Activated gamma-delta T cell treated with anti-CD3 and anti-CD28 coated beads, Interleukin-2, amount 50 U/mL, for 16 hours (primary cell): ENCODE data around the gene DPYSL5.

Experiments
- DNase-seq: peaks from one replicate; pipeline ENCODE4 v3.0.0-alpha.2; 2020; ENCODE audit warnings: low read depth

Gene DPYSL5

DNA sequence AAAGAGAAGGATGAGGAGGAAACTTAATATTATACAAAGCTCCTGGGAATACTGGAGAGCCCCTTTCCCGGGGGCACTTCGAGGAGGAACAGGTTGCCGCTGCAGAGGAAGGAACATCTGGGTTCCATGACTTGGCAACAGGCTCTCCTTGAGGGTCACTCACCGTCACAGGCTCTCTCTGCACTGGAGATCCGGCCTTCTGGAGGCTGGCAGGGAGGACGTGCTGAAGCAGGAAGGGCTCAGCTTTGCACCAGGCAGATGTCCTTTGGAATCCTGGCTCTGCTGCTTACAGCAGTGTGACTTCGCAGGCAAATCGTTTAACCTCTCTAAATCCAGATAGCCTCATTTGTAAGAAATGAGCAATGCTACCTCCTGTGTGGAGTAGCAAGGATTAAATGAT, 2.9 kb upstream of the DPYSL5 start:
- DNase-seq: no peak

DNA sequence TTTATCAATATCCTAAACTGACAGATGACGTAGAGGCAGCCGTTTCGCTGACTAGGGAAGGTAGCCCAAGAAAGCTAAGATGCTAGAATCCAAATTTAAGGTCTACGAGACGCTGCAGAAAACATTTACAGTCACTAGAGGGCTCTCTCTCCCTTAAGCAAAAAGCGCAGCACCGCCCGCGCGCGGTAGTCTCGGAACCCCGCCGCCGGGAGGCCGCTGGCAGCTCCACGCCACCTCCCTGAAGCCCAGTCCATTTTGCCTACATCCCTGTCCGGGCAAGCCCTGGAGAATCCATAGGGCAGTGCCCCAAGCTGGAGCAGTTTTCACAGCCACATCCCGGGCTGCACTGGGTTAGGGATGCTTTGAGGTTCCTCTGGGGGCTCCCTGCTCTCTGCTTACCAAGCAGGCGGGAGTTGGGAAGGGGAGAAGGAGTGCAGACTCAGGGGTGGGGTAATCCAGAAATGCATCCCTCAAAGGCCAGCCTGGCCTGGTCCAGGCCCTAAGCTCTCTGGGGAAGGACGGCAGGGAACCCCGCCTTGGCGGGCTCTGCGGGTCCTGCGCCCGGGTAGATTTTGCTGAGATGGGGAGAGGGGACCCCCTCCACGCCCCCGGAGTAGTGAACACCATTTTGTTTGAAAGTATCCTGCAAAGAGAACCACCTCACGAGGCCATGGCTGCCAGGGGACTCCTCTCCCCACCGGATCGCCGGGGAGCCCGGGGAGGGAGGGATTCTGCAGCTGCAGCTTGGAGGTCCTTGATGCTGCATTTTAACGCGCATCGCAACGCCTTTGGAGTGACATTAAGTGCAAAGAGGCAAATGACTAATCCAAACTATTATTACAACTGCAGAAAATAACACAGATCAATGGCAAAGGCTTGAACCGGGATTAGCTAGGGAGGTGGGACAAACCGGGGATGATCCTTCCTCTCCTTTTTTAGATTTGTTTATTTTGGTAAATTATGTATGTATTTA, 1.3 kb upstream of the DPYSL5 start:
- peak; percentile 42 for DNase-seq

DNA sequence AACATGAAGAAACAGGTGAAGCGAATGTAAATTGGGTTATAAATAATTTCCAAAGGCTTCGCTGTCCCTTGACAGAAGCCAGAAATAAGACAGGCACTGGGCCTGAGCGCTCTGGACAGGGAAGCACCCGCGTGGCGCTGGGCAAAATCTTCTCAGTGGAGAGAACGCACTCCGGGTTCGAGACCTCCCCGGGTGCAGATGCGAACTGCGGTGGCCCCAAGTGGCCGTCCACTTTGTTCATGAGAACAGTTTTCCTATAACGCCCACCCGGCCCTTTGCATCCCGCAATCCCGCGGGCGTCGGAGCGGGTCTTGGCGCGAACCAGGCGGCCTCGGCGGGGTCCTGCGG, 651 bp upstream of the DPYSL5 start:
- no peak for DNase-seq

DNA sequence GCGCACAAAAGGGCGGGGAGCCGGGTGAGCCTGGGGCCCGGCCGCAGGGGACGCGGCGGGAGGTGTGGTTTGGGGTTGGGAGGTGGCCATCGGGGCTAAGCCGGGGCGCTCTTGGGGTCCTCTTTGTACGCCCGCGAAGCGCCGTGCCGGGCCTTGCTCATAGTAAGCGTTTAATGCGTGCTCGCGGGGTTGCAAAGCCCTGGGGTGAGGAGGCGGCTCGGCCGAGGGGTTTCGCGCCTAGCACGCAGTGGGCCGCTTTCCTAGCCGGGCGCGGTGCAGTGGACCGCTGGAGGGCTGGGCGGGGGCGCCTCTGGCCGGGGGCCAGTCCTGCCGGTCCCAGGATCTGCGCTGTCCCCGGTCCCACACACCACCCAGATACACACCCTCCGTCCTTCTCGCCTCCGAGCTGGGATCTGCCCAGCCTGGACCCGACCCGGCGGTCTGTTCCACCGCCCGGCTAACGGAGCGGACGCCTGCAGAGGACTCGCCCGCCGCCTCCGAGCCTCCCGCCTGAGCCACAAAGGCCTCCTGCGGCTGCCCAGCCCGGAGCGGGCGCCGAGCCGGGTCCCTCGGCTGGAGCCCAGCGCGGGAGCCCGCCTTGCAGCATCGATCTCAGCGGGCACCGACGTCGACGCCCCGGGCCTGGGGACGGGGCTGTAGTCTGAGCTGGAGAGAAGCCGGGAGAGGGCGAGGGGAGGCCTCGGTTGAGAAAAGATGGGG, 564 bp downstream of the DPYSL5 start:
- no peak for DNase-seq

DNA sequence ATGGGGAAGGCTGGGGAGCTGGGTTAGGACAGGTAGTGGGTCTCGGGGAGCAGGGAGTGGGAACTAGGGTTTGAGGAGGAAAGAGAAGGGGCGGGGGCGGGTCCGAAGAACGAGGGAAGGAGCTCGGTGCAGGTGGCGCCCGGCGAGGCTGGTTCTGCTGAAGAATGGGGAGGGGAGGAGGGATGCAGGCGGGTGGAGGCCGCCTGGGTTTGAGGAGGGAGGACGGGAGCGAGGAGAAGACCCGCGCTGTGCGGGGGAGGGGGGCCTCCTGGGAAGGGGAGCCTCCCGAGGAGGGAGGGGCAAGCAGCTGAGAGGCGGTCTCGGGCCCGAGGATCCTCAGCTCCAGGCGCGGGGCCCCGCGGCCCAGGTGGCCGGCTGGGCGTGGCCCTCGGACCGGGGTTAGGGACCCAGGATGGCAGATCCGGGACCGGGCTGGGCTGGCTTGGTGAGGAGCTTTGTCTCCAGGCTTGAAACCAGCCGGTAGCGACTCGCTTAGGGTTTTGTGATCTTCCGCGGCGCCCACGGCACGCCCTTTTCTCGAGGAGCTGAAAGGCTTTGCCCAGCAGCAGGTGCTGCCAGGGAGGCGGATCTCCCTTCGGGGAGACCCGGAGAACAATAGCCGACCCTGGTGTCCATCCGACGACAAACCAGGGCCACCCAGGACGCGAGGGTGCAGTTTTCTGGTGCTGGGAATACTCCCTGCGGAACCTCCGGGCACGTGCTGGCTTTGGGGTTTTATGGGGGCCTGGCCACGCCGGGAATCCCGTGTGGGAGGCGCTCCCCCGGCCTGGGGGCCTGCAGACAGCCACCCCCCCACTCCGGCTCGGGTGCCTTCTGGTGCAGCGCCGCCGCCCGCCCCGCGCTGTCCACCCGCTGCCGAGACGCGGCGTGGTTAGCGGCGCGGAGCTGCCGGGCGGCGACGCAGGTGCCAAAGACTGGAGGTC, 1.4 kb downstream of the DPYSL5 start:
- no peak for DNase-seq

DNA sequence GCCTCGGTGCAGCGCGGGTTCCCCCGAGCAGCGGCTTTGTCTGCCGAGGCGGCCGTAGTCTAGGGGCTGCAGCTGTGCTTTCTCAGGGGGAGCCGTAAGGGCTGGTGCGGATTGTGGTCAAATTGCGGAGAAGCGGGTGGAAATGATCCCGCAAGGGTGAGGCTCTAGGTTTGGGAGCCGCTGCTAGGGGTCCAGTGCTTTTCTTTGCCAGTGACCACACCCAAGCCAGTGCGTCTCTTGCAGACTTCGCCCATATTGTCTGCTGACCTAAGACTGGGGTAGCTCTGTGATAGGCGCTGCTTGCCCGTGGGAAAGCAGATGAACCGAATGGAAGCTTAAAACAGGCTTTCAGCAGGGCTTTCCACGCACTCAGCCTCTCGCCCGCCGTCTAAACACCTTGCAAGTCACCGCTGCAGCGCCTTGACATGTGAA, 2.1 kb downstream of the DPYSL5 start:
- no peak for DNase-seq

DNA sequence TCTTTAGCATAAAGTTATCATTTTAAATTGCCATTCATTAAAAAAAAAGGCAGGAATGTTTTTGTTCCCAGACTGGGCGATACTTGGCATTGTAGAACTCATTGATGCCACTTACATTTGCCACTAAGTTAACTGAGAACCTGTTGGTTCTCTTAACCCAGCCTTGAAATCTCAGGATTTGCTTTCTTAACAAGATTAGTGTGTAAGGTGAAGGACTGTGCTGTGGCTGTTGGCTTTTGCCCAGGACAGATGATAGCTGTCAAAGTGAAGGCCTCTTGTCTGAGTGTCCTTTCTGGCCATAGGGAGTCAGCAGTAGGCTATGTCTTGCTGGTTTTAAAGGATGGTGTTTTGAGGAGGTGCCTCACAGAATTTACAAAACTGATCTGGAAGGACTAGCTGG, 2.6 kb downstream of the DPYSL5 start:
- no peak for DNase-seq

DNA sequence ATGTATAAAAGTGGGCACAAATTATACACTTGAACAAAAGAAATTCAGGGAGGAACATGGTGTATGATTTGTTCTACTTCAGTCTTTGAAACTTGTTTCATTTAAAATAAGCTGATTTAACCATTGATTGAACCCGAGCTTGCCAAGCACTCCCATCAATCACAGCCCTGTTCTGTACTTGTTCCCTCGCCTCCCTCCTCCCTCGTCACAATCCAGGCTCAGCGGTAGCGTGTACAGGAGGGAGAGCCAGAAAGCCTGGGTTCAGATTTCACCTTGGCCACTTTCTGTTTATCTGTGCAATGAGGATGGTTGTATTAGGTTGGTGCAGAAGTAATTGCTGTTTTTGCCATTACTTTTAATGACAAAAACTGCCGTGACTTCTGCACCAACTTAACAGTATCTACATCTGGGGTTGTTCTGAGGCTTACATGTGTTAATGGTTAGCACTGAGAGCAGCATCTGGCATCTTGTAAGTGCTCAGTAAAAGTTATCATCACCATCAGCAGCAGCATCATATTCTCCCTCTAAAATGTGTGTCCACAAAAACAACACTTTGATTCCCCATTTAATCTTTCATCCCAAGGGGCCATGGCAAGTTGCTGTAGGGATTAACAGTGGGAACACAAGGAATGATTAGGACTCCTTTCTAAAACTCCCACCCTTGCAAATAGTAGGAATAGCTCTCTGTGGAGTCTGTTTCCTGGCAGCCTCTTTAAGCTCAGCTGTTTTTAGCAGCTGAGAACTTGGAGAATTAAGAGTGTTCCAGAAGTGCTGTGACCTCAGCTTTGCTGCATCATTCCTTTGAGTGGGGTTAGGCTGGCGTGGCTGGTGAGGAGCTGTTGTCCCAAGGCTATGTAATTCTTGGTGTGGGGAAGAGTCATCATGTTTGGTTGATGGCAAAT, 4.7 kb downstream of the DPYSL5 start:
- DNase-seq: no peak

DNA sequence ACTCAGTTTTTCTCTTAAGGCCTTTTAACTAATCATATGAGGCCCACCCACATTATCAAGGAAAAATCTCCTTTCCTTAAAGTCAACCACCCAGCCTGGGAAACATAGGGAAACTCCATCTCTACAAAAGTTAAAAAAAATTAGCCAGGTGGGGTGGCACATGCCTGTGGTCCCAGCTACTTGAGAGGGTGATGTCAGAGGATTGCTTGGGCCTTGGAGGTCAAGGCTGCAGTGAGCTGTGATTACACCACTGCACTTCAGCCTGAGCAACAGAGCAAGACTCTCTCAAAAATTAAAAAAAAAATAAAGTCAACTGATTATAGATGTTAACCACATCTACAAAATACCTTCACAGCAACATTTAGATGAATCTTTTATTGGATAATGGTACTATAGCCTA, 5.8 kb downstream of the DPYSL5 start:
- DNase-seq: no peak

DNA sequence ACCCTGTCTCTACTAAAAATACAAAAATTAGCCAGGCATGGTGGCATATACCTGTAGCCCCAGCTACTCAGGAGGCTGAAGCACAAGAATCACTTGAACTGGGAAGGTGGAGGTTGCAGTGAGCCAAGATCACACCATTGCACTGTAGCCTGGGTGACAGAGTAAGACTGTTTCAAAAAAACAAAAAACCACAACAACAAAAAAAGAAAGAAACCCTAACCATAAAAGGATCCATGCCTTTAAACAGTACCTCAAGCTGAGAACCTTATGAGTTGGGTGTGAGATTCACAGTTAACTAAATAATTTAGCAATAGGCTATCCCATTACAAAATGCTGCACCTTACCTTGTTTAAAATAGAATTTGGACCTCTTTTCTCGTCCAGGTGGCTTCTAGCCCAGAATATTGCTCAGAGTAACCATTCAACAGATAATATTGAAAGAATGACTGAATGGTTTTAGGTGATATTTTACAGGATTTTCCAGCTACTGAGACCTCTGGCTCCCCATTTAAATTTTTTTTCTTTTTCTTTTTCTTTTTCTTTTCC, 6.4 kb downstream of the DPYSL5 start:
- DNase-seq: no peak

DNA sequence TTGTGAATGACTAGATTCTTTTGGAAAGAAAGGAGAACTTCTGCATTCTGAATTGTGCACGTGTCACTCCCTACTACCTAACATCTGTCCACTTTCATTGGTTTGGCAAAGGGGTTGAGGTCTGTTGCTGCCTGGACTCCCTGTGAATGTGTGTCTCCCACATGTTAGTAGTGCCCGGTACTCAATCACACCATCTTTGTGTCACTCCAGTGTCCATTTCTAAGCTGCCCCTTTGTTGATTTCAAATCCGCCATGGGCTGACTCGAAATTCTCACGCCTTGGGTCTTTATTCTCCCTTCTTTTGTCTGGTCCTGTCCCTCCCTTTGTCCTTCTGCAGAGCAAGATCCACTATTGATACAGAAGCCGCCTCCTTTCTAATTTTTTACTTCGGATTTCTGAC, 7.5 kb downstream of the DPYSL5 start:
- no peak for DNase-seq

DNA sequence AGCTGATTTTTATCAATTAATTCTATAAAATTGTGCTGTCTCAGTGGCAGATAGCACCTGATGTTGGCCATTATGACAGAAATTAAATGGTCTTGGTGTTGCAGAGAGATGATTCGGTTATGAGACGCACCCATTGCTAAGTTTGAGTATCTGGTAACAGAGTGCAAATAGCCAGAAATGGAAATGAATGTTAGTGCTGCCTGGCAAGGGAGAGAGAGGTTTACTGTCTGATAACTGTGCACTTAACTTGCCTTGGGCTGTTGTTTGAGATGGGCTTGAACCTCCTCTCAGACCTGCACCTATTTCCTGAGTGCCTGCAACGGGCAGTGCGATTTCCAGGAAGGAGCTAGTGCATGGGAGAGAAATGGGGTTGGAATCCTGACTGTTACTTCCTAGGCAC, 11.7 kb downstream of the DPYSL5 start:
- no peak for DNase-seq

DNA sequence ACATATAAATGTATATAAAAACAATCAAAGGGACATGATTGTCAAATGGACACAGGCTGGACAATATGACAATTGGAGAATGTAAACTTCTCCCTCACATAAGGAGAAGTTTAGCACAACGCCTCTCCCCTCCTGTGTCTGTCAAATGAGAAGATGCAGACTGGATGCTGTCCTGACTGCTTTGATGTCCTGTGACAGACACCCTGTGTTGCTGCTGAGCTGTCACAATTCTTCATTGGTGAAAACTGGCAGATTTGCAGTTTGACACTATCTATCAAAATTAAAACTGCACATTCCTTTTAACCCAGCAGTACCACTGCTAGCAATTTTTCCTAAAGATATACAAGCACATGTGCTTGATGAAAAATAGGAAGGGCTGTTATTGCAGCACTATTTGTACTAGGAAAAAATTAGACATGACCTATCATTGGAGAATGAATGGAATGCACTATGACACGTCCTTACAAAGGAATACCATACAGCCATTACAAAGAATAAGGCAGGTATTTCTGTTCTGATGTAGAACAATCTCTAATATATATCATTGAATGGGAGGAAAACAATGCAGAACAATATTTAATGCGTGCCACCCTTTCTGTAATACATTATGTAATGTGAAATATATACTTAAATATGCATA, 12.4 kb downstream of the DPYSL5 start:
- no peak for DNase-seq

DNA sequence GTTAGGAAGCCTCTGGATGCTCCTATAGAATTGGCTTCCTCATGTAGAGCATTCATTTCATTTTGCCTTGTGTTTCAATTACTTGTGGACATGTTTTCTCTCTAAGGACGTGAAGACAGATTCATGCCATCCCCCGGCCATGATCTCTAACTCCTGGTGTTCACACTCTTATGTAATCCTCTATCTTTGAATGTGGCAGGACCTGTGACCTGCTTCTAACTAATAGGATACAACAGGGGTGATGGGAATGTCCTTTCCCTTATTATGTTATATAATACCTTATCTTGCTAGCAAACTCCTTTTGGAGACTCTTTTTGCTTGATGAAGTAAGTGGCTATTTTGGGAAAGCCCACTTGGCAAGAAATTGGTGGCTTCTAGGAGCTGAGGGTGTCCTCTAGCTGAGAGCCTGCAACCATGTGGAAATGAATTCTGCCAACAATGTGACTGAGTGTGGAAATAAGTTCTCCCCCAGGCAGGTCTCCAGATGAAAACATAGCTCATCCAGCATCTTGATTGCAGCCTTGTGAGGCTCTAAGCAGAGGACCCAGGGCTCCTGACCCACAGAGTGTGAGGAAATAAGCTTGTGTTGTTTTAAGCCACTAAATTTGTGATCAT, 13.8 kb downstream of the DPYSL5 start:
- DNase-seq: no peak

DNA sequence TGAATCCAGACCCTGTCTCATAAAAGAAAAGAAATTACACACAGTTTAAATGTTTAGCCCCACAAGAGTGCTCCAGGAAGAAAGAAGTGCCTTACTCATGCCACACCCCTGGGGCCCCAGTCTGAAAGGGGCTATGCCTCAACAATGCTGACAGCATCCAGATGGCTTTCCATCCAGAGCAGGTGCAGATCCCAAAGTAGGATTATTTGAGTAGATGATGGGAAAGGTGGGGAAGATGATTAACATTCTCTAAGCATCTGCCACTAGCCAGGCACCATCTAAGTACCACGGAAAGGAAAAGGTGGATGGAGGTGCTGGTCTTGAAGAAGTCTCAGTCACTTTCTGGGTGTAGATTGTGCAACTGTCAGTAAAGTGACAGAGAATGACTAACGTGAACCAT, 16.3 kb downstream of the DPYSL5 start:
- no peak for DNase-seq

DNA sequence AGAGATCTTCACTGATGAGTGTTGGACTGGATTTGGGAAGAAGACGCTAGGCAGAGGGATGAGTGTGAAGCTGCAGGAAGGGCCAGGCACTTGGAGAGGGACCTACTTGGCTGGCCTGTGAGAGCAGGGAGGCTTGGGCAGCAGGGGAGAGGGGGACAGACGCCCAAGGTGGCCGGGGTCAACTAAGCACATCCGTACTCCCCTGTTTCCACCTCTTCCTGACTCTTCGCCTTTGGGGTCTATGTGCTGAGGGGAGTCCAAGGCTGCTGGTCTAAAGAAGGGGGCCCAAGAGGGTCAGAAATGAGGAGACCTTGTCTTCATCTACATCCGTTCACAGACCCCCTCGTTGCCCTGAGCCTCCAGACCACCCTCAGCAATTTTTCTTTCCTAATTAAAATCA, 16.7 kb downstream of the DPYSL5 start:
- DNase-seq: no peak

DNA sequence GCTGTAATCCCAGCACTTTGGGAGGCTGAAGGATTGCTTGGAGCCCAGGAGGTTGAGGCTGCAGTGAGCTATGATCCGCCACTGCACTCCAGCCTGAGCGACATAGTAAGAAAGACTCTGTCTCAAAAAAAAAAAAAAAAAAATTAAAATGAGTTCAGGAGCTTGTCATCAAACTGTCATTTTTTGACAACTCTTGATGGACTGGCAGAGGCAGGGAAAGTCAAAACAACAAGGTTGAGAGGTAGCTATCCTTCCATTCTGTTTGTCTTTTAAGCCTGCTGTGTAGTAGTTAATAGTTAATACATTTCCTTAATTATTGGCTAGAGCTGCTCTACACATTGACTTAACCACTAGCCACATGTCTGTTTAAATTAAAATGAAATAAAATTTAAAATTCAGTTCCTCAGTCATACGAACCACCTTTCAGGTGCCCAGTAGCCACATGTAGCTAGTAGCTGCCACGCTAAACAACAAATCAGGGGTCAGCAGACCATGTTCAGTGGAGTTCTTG, 22.7 kb downstream of the DPYSL5 start:
- DNase-seq: no peak

DNA sequence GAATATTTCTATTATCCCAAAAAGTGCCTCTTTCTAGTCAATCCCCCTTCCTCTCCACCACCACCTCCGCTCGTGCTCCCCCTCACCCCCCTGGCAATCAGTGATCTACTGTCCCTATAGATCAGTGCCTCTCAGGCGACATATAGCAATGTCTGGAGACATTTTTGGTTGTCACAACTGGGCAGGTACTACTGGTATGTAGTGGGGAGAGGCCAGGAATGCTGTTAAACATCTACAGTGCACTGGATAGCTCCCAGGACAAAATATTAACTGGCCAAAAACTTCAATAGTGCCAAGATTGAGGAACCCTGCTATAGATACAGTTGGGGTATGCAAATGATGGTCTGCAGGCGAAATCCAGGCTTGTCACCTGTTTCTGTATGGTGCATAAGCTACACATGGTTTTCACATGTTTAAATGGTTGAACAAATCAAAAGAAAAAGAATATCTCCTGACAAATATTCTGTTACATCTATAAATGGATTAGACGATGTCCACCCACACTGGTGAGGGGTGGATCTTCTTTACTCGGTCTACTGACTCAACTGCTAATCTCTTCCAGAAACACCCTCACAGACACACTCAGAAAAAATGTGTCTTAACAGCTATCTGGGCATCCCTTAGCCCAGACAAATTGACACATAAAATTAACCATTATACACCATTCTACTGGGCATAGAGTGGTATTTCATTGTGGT, 25.5 kb downstream of the DPYSL5 start:
- no peak for DNase-seq

DNA sequence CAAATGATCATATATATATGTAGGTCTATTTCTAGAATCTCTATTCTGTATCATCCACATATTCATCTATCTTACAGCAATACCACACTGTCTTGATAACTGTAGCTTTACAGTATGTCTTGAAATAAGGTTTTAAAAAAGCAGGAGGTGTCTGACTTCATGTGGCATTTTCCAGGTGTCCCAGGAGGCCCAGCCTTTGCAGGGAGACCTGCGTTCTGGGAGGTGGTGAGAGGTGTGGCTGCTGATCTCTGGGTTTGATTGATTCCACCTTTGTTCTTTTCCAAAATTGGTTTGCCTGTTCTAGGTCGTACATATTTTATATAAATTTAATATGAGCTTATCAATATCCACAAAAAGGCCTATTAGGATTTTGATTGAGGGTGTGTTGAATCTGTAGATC, 26.6 kb downstream of the DPYSL5 start:
- DNase-seq: no peak
